Colon (tissue), 2 donors: Measurements from ENCODE around the gene USP3.

ENCODE experiments used
- FAIRE-seq: peaks from 2 replicates; lab custom pipeline; 2012; peaks lifted over from hg19 to GRCh38; lab: Jason Lieb, UNC
- donor health status: control.
- donor health status: control.

USP3 gene, protein sequence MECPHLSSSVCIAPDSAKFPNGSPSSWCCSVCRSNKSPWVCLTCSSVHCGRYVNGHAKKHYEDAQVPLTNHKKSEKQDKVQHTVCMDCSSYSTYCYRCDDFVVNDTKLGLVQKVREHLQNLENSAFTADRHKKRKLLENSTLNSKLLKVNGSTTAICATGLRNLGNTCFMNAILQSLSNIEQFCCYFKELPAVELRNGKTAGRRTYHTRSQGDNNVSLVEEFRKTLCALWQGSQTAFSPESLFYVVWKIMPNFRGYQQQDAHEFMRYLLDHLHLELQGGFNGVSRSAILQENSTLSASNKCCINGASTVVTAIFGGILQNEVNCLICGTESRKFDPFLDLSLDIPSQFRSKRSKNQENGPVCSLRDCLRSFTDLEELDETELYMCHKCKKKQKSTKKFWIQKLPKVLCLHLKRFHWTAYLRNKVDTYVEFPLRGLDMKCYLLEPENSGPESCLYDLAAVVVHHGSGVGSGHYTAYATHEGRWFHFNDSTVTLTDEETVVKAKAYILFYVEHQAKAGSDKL

DNA sequence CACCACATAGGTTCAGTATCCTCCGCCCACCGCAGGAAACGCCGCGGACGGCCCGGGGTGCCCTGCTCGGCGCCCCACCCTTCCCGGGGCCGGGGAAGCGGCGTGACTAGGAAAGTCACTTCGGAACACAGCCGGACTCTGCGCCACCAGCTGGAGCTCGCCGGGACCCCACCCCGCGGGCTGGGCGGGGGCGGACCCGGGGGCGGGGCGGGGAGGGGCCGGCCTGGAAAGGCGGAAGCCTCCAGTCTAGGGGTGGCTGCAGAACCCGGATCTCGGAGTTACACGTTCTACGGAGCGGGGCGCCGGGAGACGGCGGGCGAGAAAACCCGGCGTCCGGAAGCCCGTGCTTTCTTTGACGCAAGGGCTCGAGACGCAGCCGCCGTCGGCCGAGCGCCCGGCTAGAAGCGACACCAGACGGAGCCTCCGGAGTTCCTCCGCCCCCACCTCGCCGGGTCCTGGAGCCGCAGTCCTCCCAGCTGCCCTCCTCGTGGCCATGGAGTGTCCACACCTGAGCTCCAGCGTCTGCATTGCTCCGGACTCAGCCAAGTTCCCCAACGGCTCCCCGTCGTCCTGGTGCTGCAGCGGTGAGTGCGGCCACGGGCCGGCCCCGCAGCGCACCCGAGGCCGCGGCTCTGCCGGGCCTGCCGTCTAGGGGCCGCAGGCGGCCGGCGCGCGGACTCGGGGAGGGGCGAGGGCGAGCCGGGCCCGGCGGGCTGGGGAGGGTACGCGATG lies at the start of gene USP3:
USP3 (plus strand) TSS at position 347 of the 732 bp plus-strand sequence; CDS start at position 494, 147 bp downstream.
- no peak for FAIRE-seq

DNA sequence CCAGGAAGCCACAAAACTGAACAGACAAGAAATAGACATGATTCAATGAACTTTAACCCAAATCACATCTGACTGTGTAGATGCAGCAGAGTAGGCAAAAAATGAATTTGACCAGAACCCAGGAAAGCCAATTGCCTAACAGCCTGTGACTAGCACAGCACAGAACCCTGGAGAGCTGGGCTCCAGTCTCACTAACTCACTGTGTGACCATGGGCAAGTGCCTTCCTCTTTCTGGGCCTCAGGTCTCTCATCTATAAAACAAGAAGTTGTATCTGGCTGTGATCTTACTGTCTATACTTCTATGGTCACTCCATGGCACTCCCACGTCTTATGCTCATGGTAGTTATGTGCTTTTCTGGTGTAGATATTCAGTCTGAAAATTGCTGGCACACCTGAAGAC lies 48.1 kb upstream of the USP3 start:
- no peak for FAIRE-seq

DNA sequence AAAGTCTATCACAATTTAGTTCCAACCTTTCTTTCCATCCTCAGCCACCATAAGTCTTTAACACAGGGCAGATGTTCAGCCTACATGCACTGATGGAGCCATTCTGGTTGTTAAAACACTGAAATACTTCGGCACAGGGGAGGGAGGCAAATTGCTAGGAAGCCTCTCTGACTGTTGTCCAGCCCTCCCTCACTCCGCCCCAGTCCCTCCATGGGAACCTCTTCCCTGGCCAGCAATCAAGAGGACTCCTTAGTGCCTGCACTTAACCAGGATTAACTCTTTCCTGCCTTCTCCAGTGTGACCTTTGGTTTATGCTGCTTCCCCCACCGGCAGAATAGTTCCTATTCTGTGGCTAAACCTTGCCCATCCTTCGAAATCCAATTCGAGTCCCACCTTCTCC lies 47.0 kb upstream of the USP3 start:
- FAIRE-seq: no peak

- no peak for FAIRE-seq
These were observed 46.4 kb upstream of the USP3 start for GRCh38 chr15:63458026-63458425.

- FAIRE-seq: no peak
These were observed 45.5 kb upstream of the USP3 start for GRCh38 chr15:63458794-63459395.

DNA sequence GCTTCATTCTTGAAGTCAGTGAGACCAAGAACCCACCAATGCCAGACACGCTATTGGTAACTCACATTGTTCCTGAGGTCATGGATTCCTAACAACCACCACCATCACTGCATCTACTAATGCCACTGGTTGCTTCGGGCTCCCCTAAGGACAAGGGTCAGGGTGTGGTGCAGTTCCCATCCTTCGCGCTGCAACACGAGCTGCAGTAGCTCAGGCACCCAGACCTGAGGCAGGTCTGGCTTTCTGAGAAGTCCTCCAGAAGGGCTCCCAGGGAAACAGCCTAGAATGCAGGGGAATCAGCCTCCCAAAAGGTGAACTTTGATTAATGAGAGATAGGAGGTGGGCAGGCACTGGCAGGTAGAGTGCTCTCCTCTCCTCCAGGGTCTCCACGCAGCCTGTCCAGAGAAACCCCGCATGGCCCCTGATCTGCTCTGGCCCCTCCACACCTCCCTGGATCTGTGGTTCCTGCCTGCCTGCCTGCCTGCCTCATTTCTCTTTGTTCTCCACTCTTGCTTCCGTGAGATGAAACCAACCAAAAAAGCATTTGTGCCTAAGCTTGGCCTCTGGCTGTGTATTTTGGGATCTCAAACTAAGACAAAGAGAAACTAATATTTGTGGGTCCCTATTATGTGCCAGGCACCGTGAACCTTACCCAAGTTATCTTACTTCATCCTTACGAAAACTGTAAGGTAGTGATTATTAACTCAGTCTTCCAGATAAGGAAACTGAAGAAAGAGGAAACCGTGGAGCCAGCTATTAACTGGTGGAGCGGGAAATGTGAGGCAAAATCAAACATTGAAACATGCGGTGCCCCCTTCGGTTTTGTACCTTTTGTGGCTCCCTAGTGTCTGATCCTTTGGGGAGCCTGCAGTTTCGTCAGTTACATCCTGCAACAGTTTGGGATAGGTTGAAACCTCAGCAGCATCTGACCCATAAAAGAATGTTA lies 43.9 kb upstream of the USP3 start:
- FAIRE-seq: no peak

- FAIRE-seq: no peak
These were observed 43.0 kb upstream of the USP3 start for GRCh38 chr15:63461230-63461985.

- FAIRE-seq: no peak
These were observed 42.3 kb upstream of the USP3 start for GRCh38 chr15:63462088-63462487.

DNA sequence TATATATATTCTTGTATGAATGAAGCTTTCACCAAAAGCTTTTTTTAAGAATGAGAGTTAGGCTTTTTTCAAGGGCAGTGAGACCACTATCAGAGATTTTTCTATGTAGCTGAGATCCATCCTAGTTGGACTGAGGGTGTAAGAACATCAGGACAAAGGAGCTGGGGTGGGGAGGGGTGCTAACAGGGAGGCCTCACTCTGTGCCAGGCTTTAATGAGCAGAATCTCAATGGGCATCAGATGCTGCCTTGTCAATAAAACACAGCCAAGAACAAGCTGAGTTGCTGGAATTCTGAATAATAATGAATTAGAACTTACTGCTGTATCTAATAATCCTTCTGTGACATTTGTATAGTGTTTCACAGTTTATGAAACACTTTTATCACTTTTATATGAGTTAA lies 41.4 kb upstream of the USP3 start:
- FAIRE-seq: no peak

- FAIRE-seq: no peak
These were observed 40.6 kb upstream of the USP3 start for GRCh38 chr15:63463793-63464192.

DNA sequence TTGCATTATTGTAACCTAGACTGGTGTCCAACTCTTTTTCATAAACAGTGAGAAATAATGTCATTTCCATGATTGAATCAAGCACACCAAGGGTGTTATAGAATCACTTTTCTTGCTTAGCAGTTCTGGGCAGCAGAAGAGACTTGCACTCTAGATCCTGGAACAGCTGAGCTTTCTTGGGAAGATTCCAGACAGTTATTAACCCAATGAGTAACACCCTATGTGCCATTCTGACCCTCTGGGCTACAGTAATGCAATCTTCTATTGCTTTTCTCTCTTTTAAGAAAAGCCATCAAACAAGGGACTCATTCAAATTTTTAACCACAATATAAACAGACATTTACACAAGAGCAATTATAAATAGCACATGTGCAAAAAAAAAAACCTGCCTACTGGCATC lies 39.3 kb upstream of the USP3 start:
- no peak for FAIRE-seq

DNA sequence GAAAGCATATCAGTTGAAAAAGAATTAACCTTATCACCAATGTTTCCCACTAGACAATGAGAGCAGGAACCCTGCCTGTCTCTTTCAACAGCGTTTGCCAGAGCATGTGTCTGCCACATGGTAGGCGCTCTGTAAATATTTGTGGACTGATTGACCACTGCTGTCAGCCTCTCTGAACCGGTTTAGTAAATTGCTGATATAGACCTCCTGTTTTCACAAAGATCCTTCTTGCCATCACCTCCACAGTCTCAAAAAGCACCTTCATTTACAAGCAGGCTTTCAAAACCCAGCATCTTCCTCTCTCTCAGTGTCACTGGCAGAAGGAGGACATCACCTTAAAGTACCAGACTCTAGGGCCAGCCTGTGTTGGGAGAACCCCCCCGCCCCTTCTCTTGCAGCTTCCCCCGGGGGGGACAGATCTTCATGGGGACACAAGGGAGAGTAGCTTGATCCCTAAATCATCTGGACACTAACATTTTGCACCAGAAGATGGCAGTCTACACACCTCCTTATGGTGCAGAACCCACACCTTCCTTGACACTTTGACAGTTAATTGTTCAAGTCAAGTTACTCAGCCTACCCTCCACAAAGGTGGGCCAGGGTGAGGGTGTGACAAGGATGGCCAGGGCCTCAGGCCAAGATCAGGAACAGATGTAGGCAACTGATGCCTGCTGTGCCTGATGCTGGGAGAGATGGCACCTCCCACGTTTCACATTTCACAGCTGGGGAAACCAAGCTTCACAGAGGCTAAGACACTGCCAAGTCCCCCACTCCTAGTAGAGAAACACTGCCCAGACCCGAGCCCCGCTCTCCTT lies 37.8 kb upstream of the USP3 start:
- FAIRE-seq: no peak

- FAIRE-seq: no peak
These were observed 35.2 kb upstream of the USP3 start for GRCh38 chr15:63469190-63469589.

- no peak for FAIRE-seq
These were observed 34.4 kb upstream of the USP3 start for GRCh38 chr15:63469984-63470383.

DNA sequence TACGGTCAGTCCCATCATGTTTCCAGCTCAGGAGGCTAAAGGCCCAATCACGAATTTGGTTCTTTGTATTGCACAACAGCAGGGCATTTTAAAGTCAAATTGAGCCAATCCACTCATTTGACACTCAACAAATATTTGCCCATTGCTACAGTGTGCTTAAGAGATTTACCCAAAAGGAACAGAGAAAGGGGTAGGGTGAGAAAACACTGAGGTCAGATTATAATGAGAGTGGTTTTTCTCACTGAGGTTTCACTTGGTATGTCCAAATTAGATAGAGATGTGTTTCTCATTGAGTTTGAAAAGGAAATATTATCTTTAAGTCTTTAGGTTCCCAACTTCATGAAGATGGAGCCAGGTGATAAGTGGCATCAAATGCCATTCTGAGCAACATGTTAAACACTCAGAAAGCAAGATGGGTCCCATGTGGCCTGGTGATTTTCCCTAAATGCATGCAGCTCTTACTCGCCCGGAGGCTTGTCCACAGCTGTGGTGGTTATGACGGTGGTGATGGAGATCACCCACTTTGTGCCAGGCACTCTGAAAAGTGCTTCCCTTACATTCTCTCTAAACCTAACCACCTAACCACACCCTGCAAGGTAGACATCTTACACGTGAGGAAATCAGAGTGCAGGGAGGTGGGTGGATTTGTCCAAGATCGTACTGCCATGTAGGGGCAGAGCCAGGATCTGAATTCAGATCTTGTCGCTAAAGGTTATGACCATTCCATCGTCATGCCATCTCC lies 31.2 kb upstream of the USP3 start:
- FAIRE-seq: no peak

- FAIRE-seq: no peak
These were observed 30.7 kb upstream of the USP3 start for GRCh38 chr15:63473749-63473998.

GRCh38 chr15:63473999-63474809 lies 30.2 kb upstream of the USP3 start:
- FAIRE-seq: no peak

DNA sequence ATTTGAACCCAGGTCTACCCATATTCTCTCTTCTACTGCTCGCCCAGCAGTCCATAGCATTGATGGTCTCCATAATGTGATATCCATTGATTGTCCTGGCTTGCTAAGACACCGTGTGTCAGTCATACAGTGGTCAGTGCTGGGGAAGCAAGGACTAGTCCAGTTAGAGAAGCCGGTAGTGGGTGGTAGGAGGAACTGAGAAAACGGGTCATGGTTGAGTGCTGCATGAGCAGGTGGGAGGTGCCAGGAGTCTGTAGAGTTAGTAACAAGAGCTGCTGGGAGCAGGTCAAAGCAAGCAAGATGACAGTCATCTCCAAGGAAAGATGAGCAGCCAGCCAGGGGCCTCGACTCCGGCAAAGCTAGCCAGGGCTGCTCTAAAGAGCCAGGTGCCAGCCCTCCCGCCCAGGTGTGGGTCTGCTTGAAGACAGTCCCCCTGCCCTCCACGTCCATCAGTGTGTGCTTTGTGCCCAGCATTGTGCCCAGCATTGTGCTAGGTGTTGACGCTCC lies 29.5 kb upstream of the USP3 start:
- no peak for FAIRE-seq

DNA sequence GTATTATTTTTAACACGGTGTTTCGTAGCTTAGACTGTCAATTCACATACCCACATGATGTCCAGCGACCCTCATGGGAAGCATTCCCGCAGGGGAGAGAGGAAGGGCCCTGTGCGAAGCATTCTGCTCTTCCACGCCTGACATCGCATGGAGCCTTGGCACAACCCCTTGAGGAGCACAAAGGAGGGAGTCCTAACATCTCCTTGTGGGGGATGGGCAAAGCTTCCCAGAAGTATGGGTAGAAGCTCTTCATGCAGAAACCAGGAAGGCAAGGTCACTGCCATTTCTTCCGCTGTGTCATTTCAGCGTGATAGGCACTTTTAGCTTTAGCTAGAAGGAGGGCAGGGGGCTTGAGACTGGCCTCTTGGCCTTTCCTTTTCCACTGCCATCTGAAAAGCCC lies 28.7 kb upstream of the USP3 start:
- no peak for FAIRE-seq
